Lung (tissue), 12 donors: ENCODE results near the gene GPATCH4. TPM values are rescaled to one million over a fixed set of nuclear protein-coding genes. Genes with fewer than 3 reads are reported as not detected.

Experiments used
- ATAC-seq: fragments of 200-7000 bp; cut with Tn5 transposase; one replicate; pipeline ENCODE4 v1.9.1; 2020; ENCODE audit warnings: moderate number of reproducible peaks; ENCODE audit not compliant: insufficient read depth, low FRiP score
- DNase-seq, 3 donors: peaks; one replicate each; pipeline ENCODE4 v3.0.0-alpha.2; 2013 to 2017
- H3K27ac ChIP-seq, 2 donors: one replicate each; pipeline ENCODE4 v1.5.1; 2013; ENCODE audit warnings: mild to moderate bottlenecking in 2 of 2, moderate library complexity in 2 of 2, control low read depth in 1 of 2, inconsistent platforms in 1 of 2, low read depth in 1 of 2, low read length in 1 of 2
- H3K27me3 ChIP-seq, 3 donors: one replicate each; pipeline ENCODE4 v1.5.1; 2013; ENCODE audit warnings: low read length in 2 of 3; ENCODE audit not compliant: control insufficient read depth in 3 of 3, insufficient read depth in 3 of 3
- H3K36me3 ChIP-seq, 4 donors: one replicate each; pipeline ENCODE4 v1.5.1; 2013; ENCODE audit warnings: low read length in 4 of 4, mild to moderate bottlenecking in 1 of 4, moderate library complexity in 1 of 4; ENCODE audit not compliant: control insufficient read depth in 4 of 4, insufficient read depth in 4 of 4
- H3K4me1 ChIP-seq, 5 donors: one replicate each; pipeline ENCODE4 v1.5.1; 2013; ENCODE audit warnings: low read length in 5 of 5, mild to moderate bottlenecking in 2 of 5, moderate library complexity in 1 of 5; ENCODE audit not compliant: control insufficient read depth in 5 of 5, insufficient read depth in 5 of 5
- H3K4me3 ChIP-seq: one replicate; pipeline ENCODE4 v1.5.1; 2013; ENCODE audit warnings: mild to moderate bottlenecking, control low read depth, moderate library complexity
- H3K9ac ChIP-seq, 2 donors: one replicate each; pipeline ENCODE4 v1.5.1; 2013; ENCODE audit warnings: low read length in 2 of 2, control low read depth in 1 of 2; ENCODE audit not compliant: insufficient read depth in 1 of 2
- H3K9me3 ChIP-seq, 4 donors: one replicate each; pipeline ENCODE4 v1.5.1; 2013; ENCODE audit warnings: low read length in 3 of 4, mild to moderate bottlenecking in 1 of 4, moderate library complexity in 1 of 4; ENCODE audit not compliant: control insufficient read depth in 4 of 4, insufficient read depth in 3 of 4
- CTCF ChIP-seq: IDR thresholded peaks from 2 replicates; pipeline ENCODE4 v1.5.1; 2012; ENCODE audit warnings: mild to moderate bottlenecking; ENCODE audit errors: control extremely low read depth, extremely low read depth
- WGBS, 2 donors: extraction: QIAGEN DNeasy Blood & Tissue Kit; methylation state at CpG; one replicate each; pipeline ENCODE4 v1.1.7; 2013; 5-methylcytosine and 5-hydroxymethylcytosine counted together
- polyA plus RNA-seq, 2 donors: library from polyadenylated mRNA; stranded (reverse); fragments of 200-250 nt; gene quantifications; one replicate each; pipeline ENCODE4 v1.2.1, GENCODE V29; 2013
- total RNA-seq, 2 donors: library from RNA; depleted of rRNA in 1 of 2; stranded (reverse); fragments of >200 nt in 1 of 2; gene quantifications; one replicate each; pipeline ENCODE4 v1.2.1, GENCODE V29; 2014 to 2021
- donor health status: control.
- donor health status: control.
- donor health status: Bipolar disorder and iron deficiency.
- donor health status: healthy.
- donor health status: DM: yes; HTN: yes; CAD: no.

GPATCH4 gene
- total and polyA plus RNA-seq, 4 donors: 11.9 to 34.3 (median 24.6) TPM

GRCh38 chr1:156578055-156578454 lies 23.2 kb downstream of the GPATCH4 start:
- H3K27ac ChIP-seq: no peak overlapping the region
- no peaks in the 10 kb centered on the region for H3K27me3 ChIP-seq
- no peak for TF ChIP-seq CTCF
- H3K4me1 ChIP-seq: no peaks in the 10 kb centered on the region
- no peak for DNase-seq
- WGBS, 2 donors: 56 to 79% methylated on average over 3 to 6 of the region's 7 CpGs
- H3K9me3 ChIP-seq: no peaks in the 10 kb centered on the region
- no peak overlapping the region for H3K4me3 ChIP-seq
- H3K36me3 ChIP-seq: no peaks in the 10 kb centered on the region
- no peak for ATAC-seq
- H3K9ac ChIP-seq: no peak overlapping the region

GRCh38 chr1:156577550-156577949 lies 23.7 kb downstream of the GPATCH4 start:
- H3K4me3 ChIP-seq: no peak overlapping the region
- H3K9me3 ChIP-seq: no peaks in the 10 kb centered on the region
- no peak overlapping the region for H3K9ac ChIP-seq
- no peaks in the 10 kb centered on the region for H3K36me3 ChIP-seq
- WGBS, 2 donors: 90 to 94% methylated on average over 3 of the region's 3 CpGs
- H3K27ac ChIP-seq: no peak overlapping the region
- H3K4me1 ChIP-seq: peaks cover 0 to 2% (median 0%) of the 10 kb centered on the region in 5 donors
- no peaks in the 10 kb centered on the region for H3K27me3 ChIP-seq
- ATAC-seq (no peak), DNase-seq (no peak)
- no peak for TF ChIP-seq CTCF

- Histone ChIP-seq H3K4me1 (peaks cover 0 to 18% (median 6%) of the 10 kb centered on the region in 5 donors), H3K36me3 (no peaks in the 10 kb centered on the region), H3K27me3 (no peaks in the 10 kb centered on the region), H3K9ac (no peak overlapping the region), H3K27ac (no peak overlapping the region), H3K9me3 (no peaks in the 10 kb centered on the region), H3K4me3 (no peak overlapping the region)
- DNase-seq (no peak), ATAC-seq (no peak)
- 60 to 71% methylated on average over 2 of the region's 2 CpGs for WGBS, 2 donors
- no peak for TF ChIP-seq CTCF
Observed at GRCh38 chr1:156574039-156574633, 27.1 kb downstream of the GPATCH4 start.

- Histone ChIP-seq H3K4me1 (peaks cover 0 to 18% (median 6%) of the 10 kb centered on the region in 5 donors), H3K9me3 (no peaks in the 10 kb centered on the region), H3K27me3 (no peaks in the 10 kb centered on the region), H3K27ac (no peak overlapping the region), H3K9ac (no peak overlapping the region), H3K36me3 (no peaks in the 10 kb centered on the region), H3K4me3 (no peak overlapping the region)
- 38 to 41% methylated on average over 10 of the region's 10 CpGs for WGBS, 2 donors
- TF ChIP-seq CTCF: no peak
- ATAC-seq: no peak
- DNase-seq: no peak
Observed at GRCh38 chr1:156572663-156573018, 28.6 kb downstream of the GPATCH4 start.
